TTC549 (cell line): Measurements from ENCODE around the gene SHB.
"Not testable (repeated sequence)": the region's sequence is repeated elsewhere in the genome, so short reads cannot be mapped to it uniquely, and the experiment has no call there.

Experiments used
- FAIRE-seq: peaks from 2 replicates; lab custom pipeline; 2012; peaks lifted over from hg19 to GRCh38; lab: Jason Lieb, UNC

SHB gene

DNA sequence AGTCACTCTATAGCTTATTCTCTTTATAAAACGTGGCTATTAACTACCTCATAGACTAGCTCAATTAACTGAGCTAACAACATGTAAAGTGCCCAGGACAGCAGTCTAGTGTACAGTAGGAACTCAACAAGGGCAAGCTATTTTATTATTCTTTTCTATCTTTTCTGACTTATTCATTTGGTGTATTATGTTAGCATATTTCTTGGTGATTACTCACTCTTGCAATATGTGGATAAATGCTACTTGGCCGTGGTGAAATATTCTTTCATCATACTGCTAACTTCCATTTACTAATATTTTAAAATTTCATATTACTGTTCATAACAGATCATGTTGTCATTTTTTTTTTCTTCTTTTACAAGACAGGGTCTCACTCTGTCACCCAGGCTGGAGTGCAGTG is 170.0 kb downstream of the SHB start:
- no peak for FAIRE-seq

DNA sequence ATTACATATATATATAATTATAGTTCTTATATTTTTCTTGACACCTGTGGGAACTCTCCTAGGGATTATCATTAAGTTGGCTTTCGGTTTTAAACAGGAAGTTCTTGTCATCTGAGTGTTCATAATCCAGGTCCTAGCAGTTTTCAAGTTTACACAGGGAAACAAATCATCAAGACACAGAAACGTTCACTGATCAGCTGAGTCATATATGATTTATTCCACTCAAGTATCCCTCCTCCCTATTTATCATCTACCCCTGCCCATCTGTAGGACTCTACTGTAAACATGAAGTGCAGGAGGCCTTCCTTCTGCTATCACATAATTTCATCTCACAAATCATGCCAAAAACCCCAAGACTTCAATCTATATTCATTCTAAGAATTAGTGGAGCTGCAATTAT is 171.4 kb downstream of the SHB start:
- FAIRE-seq = no peak

DNA sequence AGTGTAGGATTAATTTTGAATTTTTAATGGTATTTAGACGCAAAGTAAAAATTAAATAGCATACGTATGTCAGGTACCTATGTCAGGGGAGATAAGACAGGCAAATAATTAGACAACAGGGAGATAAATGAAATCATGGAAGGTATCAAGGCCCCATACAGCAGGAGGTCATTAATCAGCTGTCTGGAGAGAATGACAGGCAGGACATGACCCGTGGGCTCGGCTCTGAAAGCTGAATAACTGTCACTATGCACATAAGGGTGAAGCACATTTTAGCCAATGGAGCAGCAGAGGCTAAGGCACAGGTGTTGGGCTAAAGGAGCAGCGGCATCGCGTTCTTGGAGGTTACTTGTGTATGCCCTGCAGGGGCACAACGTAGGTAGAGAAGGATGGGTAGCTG is 177.0 kb downstream of the SHB start:
- FAIRE-seq = no peak

DNA sequence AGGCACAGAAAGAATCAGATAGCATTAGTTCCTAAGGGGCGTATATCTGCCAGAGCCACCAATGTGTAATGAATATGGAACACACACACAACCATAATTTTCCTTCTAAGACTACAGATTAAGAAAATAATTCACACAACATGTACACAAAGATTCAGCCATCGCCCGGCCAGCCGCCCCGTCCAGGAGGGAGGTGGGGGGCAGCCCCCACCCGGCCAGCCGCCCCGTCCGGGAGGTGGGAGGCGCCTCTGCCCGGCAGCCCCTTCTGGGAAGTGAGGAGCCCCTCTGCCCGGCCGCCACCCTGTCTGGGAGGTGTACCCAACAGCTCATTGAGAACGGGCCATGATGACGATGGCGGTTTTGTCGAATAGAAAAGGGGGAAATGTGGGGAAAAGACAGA is 178.0 kb downstream of the SHB start:
- FAIRE-seq = not testable (repeated sequence)

DNA sequence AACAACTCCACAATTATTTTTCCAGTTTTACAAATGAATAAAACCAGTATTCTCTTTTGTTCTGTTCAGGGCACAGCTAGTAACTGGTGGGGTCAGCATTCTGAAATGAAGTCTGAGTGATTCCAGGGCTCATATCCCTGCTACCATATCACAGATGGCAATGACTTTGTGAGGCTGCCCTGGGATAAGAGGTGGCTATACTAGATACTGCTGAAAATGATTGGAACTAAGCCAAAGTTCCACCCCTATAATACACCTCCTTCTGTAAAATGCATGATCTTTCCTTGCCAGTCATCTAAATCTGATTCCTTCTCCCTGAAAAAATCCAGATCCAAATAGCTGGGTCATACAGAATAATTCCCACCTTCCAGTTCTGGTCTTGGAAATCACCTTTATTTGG is 179.5 kb downstream of the SHB start:
- no peak for FAIRE-seq

DNA sequence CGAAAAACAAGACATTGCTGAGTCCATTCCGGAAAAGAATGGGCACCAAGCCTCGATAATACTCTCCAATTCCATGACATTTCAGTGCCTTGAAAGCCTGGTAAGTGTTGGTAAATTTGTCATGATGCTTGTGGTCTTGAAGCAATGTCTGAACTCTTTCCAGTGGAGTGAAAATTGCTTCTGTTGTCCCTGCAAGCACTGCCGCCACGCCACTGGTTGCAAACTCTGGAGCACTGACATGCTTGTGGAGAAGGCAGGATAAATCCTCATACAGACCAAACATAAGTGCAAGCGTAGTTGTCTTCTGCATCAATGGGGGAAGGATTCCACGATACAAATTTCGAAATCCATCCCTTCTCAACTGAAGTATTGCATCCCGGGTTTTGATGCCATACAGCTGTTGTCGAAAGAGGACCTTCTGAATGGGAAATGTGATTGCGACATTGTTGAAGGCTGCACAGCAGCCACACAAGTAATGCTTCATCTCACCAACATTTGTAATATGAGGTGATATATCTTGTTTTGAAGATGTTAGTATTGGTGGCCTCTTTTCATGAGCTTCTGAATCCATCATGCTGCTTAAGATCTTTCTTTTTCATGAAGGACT is 180.9 kb downstream of the SHB start:
- FAIRE-seq = not testable (repeated sequence)

DNA sequence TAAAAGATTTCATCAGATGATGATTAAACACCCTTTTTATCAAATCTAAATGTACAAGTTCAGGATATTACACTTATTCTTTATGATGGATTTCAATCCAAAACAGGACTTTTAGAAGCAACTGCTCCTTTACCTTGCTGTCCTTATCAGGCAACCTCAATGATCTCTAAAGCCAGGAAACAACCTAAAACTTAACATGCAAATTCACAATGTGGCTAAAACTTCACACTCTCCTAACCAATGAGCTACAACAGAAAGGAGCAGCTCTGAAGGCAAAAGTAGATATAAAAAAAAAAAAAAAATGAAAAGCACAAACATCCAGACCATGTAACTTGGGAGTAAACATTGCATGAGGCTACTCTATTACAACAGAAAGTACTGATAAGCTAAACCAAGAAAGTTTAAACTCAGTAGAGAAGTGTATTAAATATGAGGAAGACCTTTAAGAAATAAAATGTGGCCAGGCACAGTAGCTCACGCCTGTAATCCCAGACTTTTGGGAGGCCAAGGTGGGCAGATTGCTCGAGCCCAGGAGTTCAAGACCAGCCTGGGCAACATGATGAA is 188.0 kb downstream of the SHB start:
- no peak for FAIRE-seq

DNA sequence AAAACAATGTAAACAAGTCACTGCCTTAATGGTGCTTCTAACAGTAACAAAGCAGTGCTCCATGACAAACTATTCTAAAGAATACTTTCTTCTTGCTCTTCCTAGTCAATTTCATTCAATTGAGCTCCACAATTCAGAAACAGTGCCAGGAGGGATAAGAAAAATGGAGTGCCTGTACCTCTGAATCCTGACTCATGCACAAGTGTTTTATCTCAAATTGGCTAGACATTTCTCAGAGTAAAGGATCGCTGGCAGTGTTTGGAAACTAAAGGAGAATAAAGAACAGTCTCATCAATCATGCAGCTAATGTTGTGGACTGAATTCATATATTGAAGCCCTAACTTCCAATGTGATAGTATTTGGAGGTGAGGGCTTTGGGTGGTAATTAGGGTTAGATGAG is 192.7 kb downstream of the SHB start:
- no peak for FAIRE-seq

DNA sequence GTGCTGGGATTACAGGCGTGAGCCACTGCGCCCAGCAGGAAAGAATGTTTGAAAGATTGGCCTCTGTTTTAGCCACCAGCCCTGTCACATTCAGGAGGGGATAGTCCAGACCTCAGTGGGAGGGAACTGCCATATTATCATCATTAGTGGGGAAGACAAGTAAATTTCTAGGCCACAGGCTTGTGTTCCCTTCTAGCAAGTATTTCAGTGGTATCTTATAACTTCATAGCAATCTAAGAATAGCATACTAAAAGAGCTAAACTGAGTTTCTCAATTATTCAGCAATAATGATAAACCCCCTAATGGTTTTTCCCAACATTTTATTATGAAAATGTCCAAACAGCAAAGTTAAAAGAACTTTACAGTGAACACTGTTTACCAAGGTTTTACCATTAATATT is 195.1 kb downstream of the SHB start:
- FAIRE-seq = no peak

DNA sequence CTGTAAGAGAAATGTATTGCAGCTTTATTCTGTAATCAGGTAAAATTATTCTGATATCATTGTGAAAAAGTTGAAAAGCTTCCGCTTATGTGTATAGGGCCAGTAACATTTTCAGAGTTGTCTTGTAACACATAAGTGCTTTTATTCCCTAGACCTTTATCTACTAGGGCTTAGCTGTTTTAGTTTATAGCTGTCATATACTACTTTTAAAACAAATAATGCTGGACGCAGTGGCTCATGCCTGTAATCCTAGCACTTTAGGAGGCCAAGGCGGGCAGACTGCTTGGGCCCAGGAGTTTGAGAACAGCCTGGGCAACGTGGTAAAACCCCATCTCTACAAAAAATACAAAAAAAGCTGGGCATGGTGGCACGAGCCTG is 198.2 kb downstream of the SHB start:
- no peak for FAIRE-seq

DNA sequence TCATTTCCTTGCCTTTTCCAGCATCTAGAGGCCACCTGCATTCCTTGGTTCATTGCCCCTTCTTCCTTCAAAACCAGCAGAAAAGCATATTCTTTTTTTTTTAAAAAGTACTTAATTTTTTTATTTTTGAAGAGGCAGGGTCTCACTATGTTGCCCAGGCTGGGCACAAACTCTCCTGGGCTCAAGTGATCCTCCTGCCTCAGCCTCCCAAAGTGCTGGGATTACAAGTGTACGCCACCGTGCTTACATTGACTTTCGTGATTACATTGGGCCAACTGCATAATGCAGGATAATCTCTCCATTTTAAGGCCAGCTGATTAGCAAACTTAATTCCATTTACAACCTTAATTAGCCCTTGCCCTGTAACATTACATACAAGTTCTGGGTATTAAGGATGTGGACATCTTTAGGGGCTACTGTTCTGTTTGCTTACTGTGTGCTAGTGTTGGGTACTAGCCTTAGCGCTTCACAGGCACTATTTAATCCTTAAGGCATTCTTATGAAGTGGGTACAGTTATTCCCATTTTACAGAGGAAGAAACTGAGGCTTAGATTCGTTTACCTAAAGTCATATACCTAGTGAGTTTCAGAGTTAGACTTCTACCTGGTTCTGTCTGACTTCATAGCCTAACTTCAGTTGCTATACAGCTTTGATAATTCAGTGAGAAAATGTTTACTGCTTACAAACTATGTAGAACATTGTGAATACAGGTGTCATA is 198.8 kb downstream of the SHB start:
- no peak for FAIRE-seq
